H1 (cell line): Measurements from ENCODE around the gene TRIM27. TPM values are rescaled to one million over a fixed set of nuclear protein-coding genes. Genes with fewer than 3 reads are reported as not detected.
A peak's percentile ranks its signal among the peaks of the same experiment; 100 is the strongest.

Experiments used
- CTCF ChIA-PET: fragments of 300-600 bp; sonication (Branson Sonifier 250); formaldehyde crosslinking; loops from one replicate; lab custom pipeline; 2021; ENCODE audit not compliant: partially characterized antibody; lab: Charles Lee
- POLR2A ChIA-PET: fragments of 300-600 bp; sonication (Branson Sonifier 250); formaldehyde crosslinking; loops from one replicate; lab custom pipeline; 2021; ENCODE audit warnings: inconsistent platforms; ENCODE audit not compliant: partially characterized antibody; lab: Charles Lee
- DNase-seq, 2 experiments: peaks; one replicate each; pipeline versions ENCODE4 v3.0.0 to v3.0.0-alpha.2; 2010 to 2022; ENCODE audit warnings: low spot score in 2 of 2, low read depth in 1 of 2, mixed read lengths in 1 of 2
- FAIRE-seq: peaks from 2 replicates; lab custom pipeline; 2011; peaks lifted over from hg19 to GRCh38; lab: Jason Lieb, UNC
- H2AFZ ChIP-seq: 2 replicates; pipeline ENCODE4 v1.8.1; 2012; ENCODE audit warnings: low read length, inconsistent platforms
- H2AK5ac ChIP-seq: 2 replicates; pipeline ENCODE4 v1.6.1; 2013; ENCODE audit warnings: low read depth, low read length
- H2BK120ac ChIP-seq: replicated peaks from 2 replicates; pipeline ENCODE3; 2013; ENCODE audit warnings: low read depth, low read length, inconsistent platforms
- H2BK12ac ChIP-seq: 2 replicates; pipeline ENCODE4 v1.6.1; 2013; ENCODE audit warnings: low read depth, low read length
- H2BK15ac ChIP-seq: 2 replicates; pipeline ENCODE4 v1.6.1; 2013; ENCODE audit warnings: low read length
- H2BK20ac ChIP-seq: 2 replicates; pipeline ENCODE4 v1.6.1; 2013; ENCODE audit warnings: low read length
- H2BK5ac ChIP-seq: 2 replicates; pipeline ENCODE4 v1.6.1; 2013; ENCODE audit warnings: low read depth, low read length
- H3K14ac ChIP-seq: 2 replicates; pipeline ENCODE4 v1.6.1; 2013; ENCODE audit warnings: inconsistent platforms; ENCODE audit not compliant: insufficient read length
- H3K18ac ChIP-seq: 2 replicates; pipeline ENCODE4 v1.6.1; 2013; ENCODE audit warnings: low read length; ENCODE audit errors: extremely low read depth
- H3K23ac ChIP-seq: 2 replicates; pipeline ENCODE4 v1.6.1; 2013; ENCODE audit warnings: inconsistent platforms; ENCODE audit not compliant: insufficient read length
- H3K23me2 ChIP-seq: 2 replicates; pipeline ENCODE4 v1.6.1; 2013; ENCODE audit warnings: low read depth, low read length
- H3K27ac ChIP-seq: 2 replicates; pipeline ENCODE4 v1.6.1; 2011; ENCODE audit warnings: low read depth, low read length, inconsistent platforms
- H3K27me3 ChIP-seq, 4 experiments: replicated peaks in 1 of 4; 1 replicate in 1 of 4; 2 replicates in 3 of 4; pipeline versions ENCODE4 v1.6.1 to v1.8.1; 2011 to 2013; ENCODE audit warnings: low read length in 3 of 4, mild to moderate bottlenecking in 3 of 4, inconsistent platforms in 2 of 4, mixed read lengths in 2 of 4, moderate library complexity in 1 of 4; ENCODE audit not compliant: control insufficient read depth in 3 of 4, insufficient read depth in 3 of 4; ENCODE audit errors: extremely low read depth in 1 of 4
- H3K36me3 ChIP-seq, 4 experiments: 2 replicates each; pipeline versions ENCODE4 v1.6.1 to v1.8.1; 2011 to 2013; ENCODE audit warnings: mild to moderate bottlenecking in 4 of 4, low read length in 3 of 4, moderate library complexity in 2 of 4, control low read depth in 1 of 4, inconsistent platforms in 1 of 4; ENCODE audit not compliant: insufficient read depth in 4 of 4, control insufficient read depth in 2 of 4
- H3K4ac ChIP-seq: replicated peaks from 2 replicates; pipeline ENCODE3; 2013; ENCODE audit warnings: low read length, low read depth, mixed read lengths, inconsistent platforms; ENCODE audit not compliant: insufficient read length
- H3K4me1 ChIP-seq, 4 experiments: replicated peaks in 1 of 4; 1 replicate in 1 of 4; 2 replicates in 3 of 4; pipeline versions ENCODE4 v1.6.1 to v1.8.1; 2011 to 2013; ENCODE audit warnings: low read length in 3 of 4, inconsistent platforms in 2 of 4, mixed read lengths in 1 of 4; ENCODE audit not compliant: insufficient read depth in 4 of 4, control insufficient read depth in 3 of 4
- H3K4me2 ChIP-seq, 2 experiments: 2 replicates each; pipeline versions ENCODE4 v1.6.1 to v1.8.1; 2011 to 2013; ENCODE audit warnings: low read depth in 2 of 2, low read length in 2 of 2, control low read depth in 1 of 2, inconsistent platforms in 1 of 2, mild to moderate bottlenecking in 1 of 2; ENCODE audit not compliant: insufficient read depth in 1 of 2
- H3K4me3 ChIP-seq, 4 experiments: fragments of 200-600, 300-600 bp in 1 of 4; sonication (generic), shearing (Covaris generic), sonication (Bioruptor Twin) in 1 of 4; 2 replicates each; pipeline versions ENCODE4 v1.5.1 to v1.8.1; 2011 to 2016; ENCODE audit warnings: low read length in 4 of 4, low read depth in 3 of 4, control low read depth in 2 of 4, inconsistent platforms in 2 of 4, mild to moderate bottlenecking in 2 of 4, mixed read lengths in 1 of 4, moderate library complexity in 1 of 4; ENCODE audit not compliant: insufficient read depth in 2 of 4; ENCODE audit errors: extremely low read depth in 1 of 4
- H3K56ac ChIP-seq: replicated peaks from 2 replicates; pipeline ENCODE3; 2013; ENCODE audit warnings: low read depth, mild to moderate bottlenecking, mixed read lengths, low read length, inconsistent platforms; ENCODE audit not compliant: insufficient read length
- H3K79me1 ChIP-seq: 2 replicates; pipeline ENCODE4 v1.6.1; 2013; ENCODE audit warnings: low read depth, low read length, control low read depth
- H3K79me2 ChIP-seq, 2 experiments: 2 replicates each; pipeline versions ENCODE4 v1.6.1 to v1.8.1; 2012 to 2013; ENCODE audit warnings: low read length in 2 of 2, mild to moderate bottlenecking in 2 of 2, inconsistent platforms in 1 of 2; ENCODE audit not compliant: insufficient read depth in 2 of 2, control insufficient read depth in 1 of 2
- H3K9ac ChIP-seq, 4 experiments: replicated peaks in 1 of 4; 1 replicate in 1 of 4; 2 replicates in 3 of 4; pipeline versions ENCODE4 v1.6.1 to v1.8.1; 2011 to 2013; ENCODE audit warnings: low read depth in 3 of 4, low read length in 3 of 4, control low read depth in 2 of 4, mild to moderate bottlenecking in 2 of 4, moderate library complexity in 2 of 4, inconsistent platforms in 1 of 4; ENCODE audit errors: extremely low read depth in 1 of 4
- H3K9me3 ChIP-seq, 2 experiments: 2 replicates each; pipeline versions ENCODE4 v1.6.1 to v1.8.1; 2012 to 2013; ENCODE audit warnings: mild to moderate bottlenecking in 2 of 2, moderate library complexity in 2 of 2, control low read depth in 1 of 2, inconsistent platforms in 1 of 2, low read depth in 1 of 2, low read length in 1 of 2, mixed read lengths in 1 of 2; ENCODE audit not compliant: insufficient read depth in 2 of 2
- H4K20me1 ChIP-seq, 2 experiments: replicated peaks in 1 of 2; 2 replicates each; pipeline versions ENCODE3 to v1.8.1; 2011 to 2013; ENCODE audit warnings: inconsistent platforms in 2 of 2, low read length in 2 of 2, mild to moderate bottlenecking in 1 of 2; ENCODE audit not compliant: insufficient read depth in 2 of 2, control insufficient read depth in 1 of 2
- H4K5ac ChIP-seq: 2 replicates; pipeline ENCODE4 v1.6.1; 2013; ENCODE audit warnings: low read length, low read depth, mixed read lengths, inconsistent platforms; ENCODE audit not compliant: insufficient read length
- H4K8ac ChIP-seq: 2 replicates; pipeline ENCODE4 v1.8.0; 2013; ENCODE audit warnings: mild to moderate bottlenecking, moderate library complexity, low read length, inconsistent platforms; ENCODE audit not compliant: insufficient read depth; ENCODE audit errors: extremely low read depth
- H4K91ac ChIP-seq: replicated peaks from 2 replicates; pipeline ENCODE3; 2013; ENCODE audit warnings: low read length, mixed read lengths, inconsistent platforms; ENCODE audit not compliant: insufficient read length
- CBX5 ChIP-seq: fragments of 300-800, 300-1000 bp; sonication (generic); IDR thresholded peaks from 2 replicates; pipeline ENCODE4 v1.7.1; 2016; ENCODE audit warnings: antibody characterized with exemption, low read length, low read depth
- CTBP2 ChIP-seq: IDR thresholded peaks from 2 replicates; pipeline ENCODE4 v1.7.0; 2011; ENCODE audit warnings: borderline replicate concordance, mild to moderate bottlenecking, moderate library complexity, mixed read lengths, low read length; ENCODE audit not compliant: insufficient read depth, insufficient read length
- JUND ChIP-seq: IDR thresholded peaks from 2 replicates; pipeline ENCODE4 v1.6.1; 2011; ENCODE audit warnings: mild to moderate bottlenecking, improper control_type of control experiment, low read length
- RFX5 ChIP-seq: IDR thresholded peaks from 2 replicates; pipeline ENCODE4 v1.6.1; 2011; ENCODE audit warnings: low read depth, low read length, improper control_type of control experiment, borderline replicate concordance
- TEAD4 ChIP-seq: IDR thresholded peaks from 2 replicates; pipeline ENCODE4 v1.6.1; 2012; ENCODE audit warnings: low read depth, low read length, inconsistent platforms, mixed read lengths
- WGBS, 2 experiments: shearing (Covaris generic) in 1 of 2; methylation state at CpG; one replicate each; pipeline versions ENCODE4 v1.1.6 to v1.1.7; 2013 to 2015; ENCODE audit warnings: low lambda C conversion rate in 2 of 2, mixed read lengths in 2 of 2, inconsistent platforms in 1 of 2, low coverage in 1 of 2, missing lambda C conversion rate in 1 of 2; ENCODE audit not compliant: insufficient replicate concordance in 2 of 2, insufficient coverage in 1 of 2, insufficient read length in 1 of 2; ENCODE audit errors: extremely low coverage in 1 of 2, missing lambda C conversion rate in 1 of 2; 5-methylcytosine and 5-hydroxymethylcytosine counted together
- polyA plus RNA-seq, 7 experiments: library from polyadenylated mRNA; depleted of rRNA in 3 of 7; stranded (reverse) in 5 of 7; unstranded in 2 of 7; fragments of >200 nt in 5 of 7; fragments of 200-250 nt in 2 of 7; gene quantifications; 1 replicate in 5 of 7; 2 replicates in 1 of 7; 4 replicates in 1 of 7; pipeline versions ENCODE4 v1.2.1 to v1.2.3, GENCODE V29; 2011 to 2013; ENCODE audit warnings: missing spikeins in 2 of 7, mixed read lengths in 2 of 7
- total RNA-seq: library from RNA; stranded (reverse); fragmentation: NEBNext Ultra II Directional; extraction: Animal tissue kit (Norgen Biotek cat#: 25700); gene quantifications from 2 replicates; pipeline ENCODE4 v1.2.1, GENCODE V29; 2021
- TF ChIP-seq, protein P1 (sequence below): IDR thresholded peaks from 2 replicates; pipeline ENCODE4 v1.6.1; 2012; ENCODE audit warnings: low read length, inconsistent platforms

The TRIM27 gene
- total and polyA plus RNA-seq, 2 of the 8 experiments (the other 6 are each of a cell fraction or from before 2014, with no cell fraction given), result 76.4 to 85.9 TPM

DNA sequence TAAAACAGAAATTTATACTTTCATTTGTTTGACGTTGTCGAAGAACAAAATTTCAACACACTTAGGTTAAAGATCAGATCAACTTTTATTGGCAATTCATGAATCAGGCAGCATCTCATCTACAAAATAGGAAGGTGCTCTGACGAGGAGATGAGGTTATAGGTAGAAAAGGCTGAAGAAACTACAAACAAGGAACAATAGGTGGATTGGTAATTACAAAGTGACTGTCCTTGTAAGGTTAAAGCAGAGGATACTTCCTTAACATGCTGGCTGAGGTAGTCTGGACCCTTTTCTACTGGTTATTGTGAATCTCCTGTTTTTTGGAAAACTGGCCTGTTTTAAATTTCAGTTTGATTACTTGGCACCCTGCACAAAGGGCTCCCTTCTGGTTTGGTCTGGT lies 32.5 kb upstream of the TRIM27 start:
- Histone ChIP-seq H4K8ac (no peak overlapping the region), H3K23ac (no peak overlapping the region), H3K36me3 (no peaks in the 10 kb centered on the region), H2BK5ac (no peak overlapping the region), H2BK15ac (no peak overlapping the region), H4K20me1 (no peaks in the 10 kb centered on the region), H3K79me1 (no peaks in the 10 kb centered on the region), H3K18ac (no peak overlapping the region), H3K9ac (no peak overlapping the region; a peak in 1 of 7 replicates), H3K27ac (no peak overlapping the region), H2AFZ (peak overlapping the region; percentile 64; the same call in 1 of the 2 replicates), H3K79me2 (no peaks in the 10 kb centered on the region), H2BK20ac (no peak overlapping the region), H3K4ac (no peak overlapping the region), H3K4me1 (no peaks in the 10 kb centered on the region), H3K27me3 (peaks cover 0 to 7% (median 0%) of the 10 kb centered on the region in 4 experiments; a peak in 2 of 7 replicates), H2AK5ac (no peak overlapping the region), H3K56ac (no peak overlapping the region), H3K9me3 (peaks cover 0 to 2% of the 10 kb centered on the region in 2 experiments; a peak in 1 of 4 replicates), H4K5ac (no peak overlapping the region), H3K4me3 (no peak overlapping the region), H2BK120ac (no peak overlapping the region), H3K14ac (no peak overlapping the region), H2BK12ac (no peak overlapping the region), H4K91ac (no peak overlapping the region), H3K4me2 (no peak overlapping the region), H3K23me2 (peaks cover 5% of the 10 kb centered on the region)
- DNase-seq (no peak), FAIRE-seq (no peak)
- POLR2A ChIA-PET, result interaction anchor here (1.5 kb wide), 1 partner anchor 33 kb away, joined by 4 read pairs; the partner anchor contains the start of gene TRIM27
- TF ChIP-seq, protein P1, sequence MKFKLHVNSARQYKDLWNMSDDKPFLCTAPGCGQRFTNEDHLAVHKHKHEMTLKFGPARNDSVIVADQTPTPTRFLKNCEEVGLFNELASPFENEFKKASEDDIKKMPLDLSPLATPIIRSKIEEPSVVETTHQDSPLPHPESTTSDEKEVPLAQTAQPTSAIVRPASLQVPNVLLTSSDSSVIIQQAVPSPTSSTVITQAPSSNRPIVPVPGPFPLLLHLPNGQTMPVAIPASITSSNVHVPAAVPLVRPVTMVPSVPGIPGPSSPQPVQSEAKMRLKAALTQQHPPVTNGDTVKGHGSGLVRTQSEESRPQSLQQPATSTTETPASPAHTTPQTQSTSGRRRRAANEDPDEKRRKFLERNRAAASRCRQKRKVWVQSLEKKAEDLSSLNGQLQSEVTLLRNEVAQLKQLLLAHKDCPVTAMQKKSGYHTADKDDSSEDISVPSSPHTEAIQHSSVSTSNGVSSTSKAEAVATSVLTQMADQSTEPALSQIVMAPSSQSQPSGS, result no peak
- TF ChIP-seq TEAD4 (no peak), JUND (no peak), RFX5 (no peak), CTBP2 (no peak), CBX5 (no peak)
- CTCF ChIA-PET, result no interaction called here
- WGBS, 2 experiments, result 90% methylated on average over 3 of the region's 3 CpGs; no CpG with 5 or more reads in 1 of the 2 experiments
